Measurements from ENCODE around the gene PDE2A.

DNA sequence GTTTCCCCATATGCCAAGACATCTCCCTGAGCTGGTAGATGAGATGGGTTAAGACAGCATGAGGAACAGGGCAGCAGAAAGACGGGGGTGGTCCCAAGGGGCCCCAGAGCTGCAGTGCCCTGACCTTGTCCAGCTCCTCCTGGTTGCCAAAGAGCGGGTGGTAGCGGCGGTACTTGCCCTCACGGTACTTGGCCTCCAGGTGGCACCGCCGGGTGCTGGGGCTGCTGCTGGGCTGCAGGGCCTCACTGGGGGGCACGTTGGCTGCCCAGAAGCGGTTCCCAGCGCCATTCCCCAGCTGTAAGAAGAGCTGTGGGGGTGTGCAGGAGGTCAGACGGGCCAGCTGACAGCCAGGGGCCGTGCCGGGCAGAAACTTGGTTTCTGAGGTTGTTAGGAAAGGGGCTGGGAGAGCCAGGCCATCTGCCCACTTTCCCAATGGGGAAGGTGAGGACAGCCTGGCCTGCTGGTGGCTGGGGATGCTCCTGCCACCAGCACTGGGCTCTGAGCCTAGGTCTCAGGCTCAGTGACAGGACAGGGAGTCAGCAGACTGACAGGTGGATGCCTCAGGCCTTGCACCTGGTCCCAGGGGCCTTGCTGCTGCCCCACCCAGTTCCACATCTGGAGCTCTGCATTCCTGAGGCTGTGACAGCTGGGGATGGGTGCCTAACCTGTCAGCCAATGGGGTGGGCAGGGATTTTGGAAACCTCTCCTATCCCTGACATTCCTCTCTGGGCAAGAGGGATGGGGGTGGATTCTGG, 30.0 kb upstream of the PDE2A start:
- TF ChIP-seq, protein P1, sequence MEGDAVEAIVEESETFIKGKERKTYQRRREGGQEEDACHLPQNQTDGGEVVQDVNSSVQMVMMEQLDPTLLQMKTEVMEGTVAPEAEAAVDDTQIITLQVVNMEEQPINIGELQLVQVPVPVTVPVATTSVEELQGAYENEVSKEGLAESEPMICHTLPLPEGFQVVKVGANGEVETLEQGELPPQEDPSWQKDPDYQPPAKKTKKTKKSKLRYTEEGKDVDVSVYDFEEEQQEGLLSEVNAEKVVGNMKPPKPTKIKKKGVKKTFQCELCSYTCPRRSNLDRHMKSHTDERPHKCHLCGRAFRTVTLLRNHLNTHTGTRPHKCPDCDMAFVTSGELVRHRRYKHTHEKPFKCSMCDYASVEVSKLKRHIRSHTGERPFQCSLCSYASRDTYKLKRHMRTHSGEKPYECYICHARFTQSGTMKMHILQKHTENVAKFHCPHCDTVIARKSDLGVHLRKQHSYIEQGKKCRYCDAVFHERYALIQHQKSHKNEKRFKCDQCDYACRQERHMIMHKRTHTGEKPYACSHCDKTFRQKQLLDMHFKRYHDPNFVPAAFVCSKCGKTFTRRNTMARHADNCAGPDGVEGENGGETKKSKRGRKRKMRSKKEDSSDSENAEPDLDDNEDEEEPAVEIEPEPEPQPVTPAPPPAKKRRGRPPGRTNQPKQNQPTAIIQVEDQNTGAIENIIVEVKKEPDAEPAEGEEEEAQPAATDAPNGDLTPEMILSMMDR (IDR thresholded peaks at IDR 0.05), result peak in 1 of 12 donors; percentile 9
- TF ChIP-seq POLR2A (IDR thresholded peaks at IDR 0.05), result no peak

Data from heart left ventricle (tissue), 13 donors.